GM12892 (cell line): Measurements from ENCODE around the gene FBXO28.

ENCODE experiments used
- DNase-seq: peaks from one replicate; pipeline ENCODE4 v3.0.0; 2011; ENCODE audit not compliant: insufficient read length
- FAIRE-seq: peaks from 2 replicates; lab custom pipeline; 2011; peaks lifted over from hg19 to GRCh38; lab: Jason Lieb, UNC
- POLR2A ChIP-seq: IDR thresholded peaks from 2 replicates; pipeline ENCODE4 v1.6.1; 2011; ENCODE audit warnings: low read depth, low read length, control low read depth
- POLR2AphosphoS5 ChIP-seq: IDR thresholded peaks from 2 replicates; pipeline ENCODE4 v1.6.1; 2011; ENCODE audit warnings: low read depth, low read length, control low read depth
- TAF1 ChIP-seq: IDR thresholded peaks from 2 replicates; pipeline ENCODE4 v1.6.1; 2011; ENCODE audit warnings: low read depth, mild to moderate bottlenecking, control low read depth, low read length, borderline replicate concordance

The FBXO28 gene

GRCh38 chr1:224081604-224082003 is 32.3 kb upstream of the FBXO28 start:
- DNase-seq (no peak), FAIRE-seq (no peak)
- TF ChIP-seq POLR2AphosphoS5: no peak
- TF ChIP-seq POLR2A: no peak
- TF ChIP-seq TAF1: no peak

GRCh38 chr1:224082146-224082545 is 31.8 kb upstream of the FBXO28 start:
- TF ChIP-seq POLR2A (no peak), POLR2AphosphoS5 (no peak), TAF1 (no peak)
- no peak for FAIRE-seq
- DNase-seq: no peak

GRCh38 chr1:224084867-224085266 is 29.0 kb upstream of the FBXO28 start:
- FAIRE-seq (no peak), DNase-seq (no peak)
- TF ChIP-seq POLR2AphosphoS5 (no peak), TAF1 (no peak), POLR2A (no peak)

- FAIRE-seq (no peak), DNase-seq (no peak)
- TF ChIP-seq TAF1 (no peak), POLR2AphosphoS5 (no peak), POLR2A (no peak)
Measured at GRCh38 chr1:224085421-224086108, 28.3 kb upstream of the FBXO28 start.

- no peak for TF ChIP-seq POLR2A
- TF ChIP-seq TAF1: no peak
- no peak for TF ChIP-seq POLR2AphosphoS5
- FAIRE-seq (no peak), DNase-seq (no peak)
Measured at GRCh38 chr1:224087286-224087794, 26.6 kb upstream of the FBXO28 start.

GRCh38 chr1:224089583-224089982 is 24.3 kb upstream of the FBXO28 start:
- no peak for TF ChIP-seq POLR2A
- TF ChIP-seq TAF1: no peak
- TF ChIP-seq POLR2AphosphoS5: no peak
- FAIRE-seq: no peak
- DNase-seq: no peak

GRCh38 chr1:224090116-224090515 is 23.8 kb upstream of the FBXO28 start:
- TF ChIP-seq POLR2AphosphoS5: no peak
- TF ChIP-seq TAF1: no peak
- no peak for TF ChIP-seq POLR2A
- no peak for DNase-seq
- FAIRE-seq: no peak

GRCh38 chr1:224092111-224092510 is 21.8 kb upstream of the FBXO28 start:
- no peak for TF ChIP-seq POLR2A
- no peak for TF ChIP-seq POLR2AphosphoS5
- no peak for TF ChIP-seq TAF1
- DNase-seq: no peak
- FAIRE-seq: no peak

- no peak for FAIRE-seq
- DNase-seq: no peak
- no peak for TF ChIP-seq POLR2AphosphoS5
Measured at GRCh38 chr1:224092601-224093000, 21.3 kb upstream of the FBXO28 start.

GRCh38 chr1:224095339-224095738 is 18.6 kb upstream of the FBXO28 start:
- TF ChIP-seq POLR2A (no peak), TAF1 (no peak), POLR2AphosphoS5 (no peak)
- no peak for DNase-seq
- FAIRE-seq: no peak

GRCh38 chr1:224095867-224096266 is 18.0 kb upstream of the FBXO28 start:
- no peak for DNase-seq
- TF ChIP-seq POLR2A: no peak
- no peak for TF ChIP-seq TAF1
- no peak for TF ChIP-seq POLR2AphosphoS5
- no peak for FAIRE-seq

- DNase-seq: no peak
- no peak for FAIRE-seq
- TF ChIP-seq POLR2A (no peak), POLR2AphosphoS5 (no peak), TAF1 (no peak)
Measured at GRCh38 chr1:224096773-224097172, 17.1 kb upstream of the FBXO28 start.

GRCh38 chr1:224098007-224098406 is 15.9 kb upstream of the FBXO28 start:
- TF ChIP-seq POLR2A (no peak), POLR2AphosphoS5 (no peak), TAF1 (no peak)
- no peak for FAIRE-seq

More at GRCh38 chr1:224098007-224098406, 15.9 kb upstream of the FBXO28 start:
- no peak for DNase-seq
